HG03460 (cell line): ENCODE measurements around the gene RASA3.
A peak's percentile ranks its signal among the peaks of the same experiment; 100 is the strongest.

Experiments
- ATAC-seq: cut with Tn5 transposase; IDR thresholded peaks from one replicate; pipeline ENCODE4 v1.9.1; 2021; ENCODE audit not compliant: unreplicated experiment

The RASA3 gene

DNA sequence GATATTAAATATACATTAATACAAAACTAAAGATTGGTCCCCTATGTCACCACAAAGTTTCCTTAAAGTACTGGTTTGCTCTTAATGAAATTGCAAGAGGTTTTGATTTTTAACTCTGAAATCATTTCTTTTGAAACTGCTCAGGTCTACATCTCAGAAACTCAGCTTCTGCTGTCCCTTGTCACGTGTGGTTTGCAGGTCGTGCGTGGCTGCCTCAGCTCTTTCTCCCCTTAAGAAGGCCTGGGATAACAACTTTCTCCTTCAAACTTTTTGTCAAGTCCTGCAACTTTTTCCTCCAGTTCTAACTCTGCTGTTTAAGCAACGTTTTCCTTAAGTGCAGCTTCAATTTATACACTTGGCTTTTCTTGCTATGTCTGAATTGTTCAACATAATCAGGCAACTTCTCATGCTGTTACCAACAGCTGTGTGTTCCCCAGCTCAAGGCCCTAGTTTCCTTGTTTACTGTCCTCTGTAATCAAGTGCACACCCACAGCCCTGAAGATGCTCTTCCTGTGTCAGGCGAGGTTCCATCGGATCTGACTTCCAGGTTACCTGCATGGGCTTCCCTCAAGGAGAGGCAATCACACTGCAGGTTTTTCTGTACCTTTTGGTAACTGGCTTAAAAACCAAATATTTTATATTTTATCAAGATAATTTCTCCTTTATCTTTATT, 172.0 kb downstream of the RASA3 start:
- ATAC-seq = no peak

DNA sequence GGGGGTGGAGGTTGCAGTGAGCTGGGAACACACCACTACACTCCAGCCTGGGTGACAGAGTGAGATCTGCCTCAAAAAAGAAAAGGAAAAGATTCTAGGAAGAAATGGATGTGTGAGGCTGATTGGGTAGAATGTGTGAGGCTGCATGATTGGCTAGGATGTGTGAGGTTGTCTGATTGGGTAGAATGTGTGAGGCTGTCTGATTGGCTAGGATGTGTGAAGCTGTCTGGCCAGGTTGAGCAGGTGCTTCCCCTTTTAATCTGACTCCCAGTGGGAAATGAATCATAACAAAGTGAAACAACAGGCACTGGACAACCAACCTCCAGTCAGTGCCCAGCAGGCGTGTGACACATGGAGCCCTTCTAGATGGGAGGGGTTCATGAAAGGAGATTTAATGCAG, 173.2 kb downstream of the RASA3 start:
- no peak for ATAC-seq

DNA sequence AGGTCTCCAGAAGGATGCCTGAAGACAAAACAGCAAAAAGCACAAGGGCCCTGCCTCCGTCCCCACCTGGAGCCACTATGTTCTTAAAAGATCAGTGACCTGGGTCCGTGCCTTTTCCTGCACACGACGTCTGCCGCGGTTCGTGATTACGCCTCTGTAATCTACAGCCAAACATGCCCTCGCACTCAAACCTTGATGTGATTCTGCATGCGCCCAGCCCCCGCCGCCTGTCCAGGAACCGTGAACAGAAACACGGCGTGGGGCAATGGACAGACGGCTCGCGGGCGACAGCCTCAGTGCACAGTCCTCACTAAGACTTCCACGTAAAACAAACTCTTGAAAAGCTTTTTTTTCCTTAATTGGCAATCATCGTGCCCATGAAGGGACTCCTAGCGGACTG, 174.1 kb downstream of the RASA3 start:
- ATAC-seq = no peak

DNA sequence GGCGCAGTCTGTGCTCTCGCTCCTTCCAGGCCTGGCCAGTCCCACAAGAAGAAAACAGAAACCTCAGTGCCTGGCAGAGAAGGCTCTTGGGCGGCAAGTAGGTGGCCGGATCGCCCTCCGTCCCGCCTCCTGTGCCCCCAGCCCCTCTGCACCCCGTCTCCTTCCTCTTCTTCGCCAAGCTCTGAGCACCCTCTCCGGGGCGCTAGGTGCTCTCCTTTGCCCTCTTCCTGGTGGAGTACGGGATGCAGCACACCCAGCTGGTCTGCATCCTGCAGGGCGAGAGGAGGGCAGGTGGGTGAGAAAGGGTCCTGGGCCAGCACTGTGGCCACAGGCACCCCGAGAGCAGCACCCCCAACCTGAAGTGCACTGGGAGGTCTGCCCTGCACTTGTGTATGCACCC, 175.9 kb downstream of the RASA3 start:
- no peak for ATAC-seq

DNA sequence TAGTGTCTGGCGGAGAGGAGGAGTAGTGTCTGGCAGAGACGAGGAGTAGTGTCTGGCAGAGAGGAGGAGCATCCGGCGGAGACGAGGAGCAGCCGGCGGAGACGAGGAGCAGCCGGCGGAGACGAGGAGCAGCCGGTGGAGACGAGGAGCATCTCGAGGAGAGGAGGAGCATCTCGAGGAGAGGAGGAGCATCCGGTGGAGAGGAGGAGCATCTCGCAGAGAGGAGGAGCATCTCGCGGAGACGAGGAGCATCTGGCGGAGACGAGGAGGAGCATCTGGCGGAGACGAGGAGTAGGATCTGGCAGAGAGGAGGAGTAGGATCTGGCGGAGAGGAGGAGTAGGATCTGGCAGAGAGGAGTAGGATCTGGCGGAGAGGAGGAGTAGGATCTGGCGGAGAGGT, 176.7 kb downstream of the RASA3 start:
- no peak for ATAC-seq

DNA sequence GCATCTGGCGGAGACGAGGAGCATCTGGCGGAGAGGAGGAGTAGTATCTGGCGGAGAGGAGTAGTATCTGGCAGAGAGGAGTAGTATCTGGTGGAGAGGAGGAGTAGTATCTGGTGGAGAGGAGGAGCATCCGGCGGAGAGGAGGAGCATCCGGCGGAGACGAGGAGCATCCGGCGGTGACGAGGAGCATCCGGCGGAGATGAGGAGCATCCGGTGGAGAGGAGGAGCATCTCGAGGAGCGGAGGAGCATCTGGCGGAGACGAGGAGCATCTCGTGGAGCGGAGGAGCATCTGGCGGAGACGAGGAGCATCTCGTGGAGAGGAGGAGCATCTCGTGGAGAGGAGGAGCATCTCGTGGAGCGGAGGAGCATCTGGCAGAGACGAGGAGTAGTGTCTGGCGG, 177.2 kb downstream of the RASA3 start:
- no peak for ATAC-seq

DNA sequence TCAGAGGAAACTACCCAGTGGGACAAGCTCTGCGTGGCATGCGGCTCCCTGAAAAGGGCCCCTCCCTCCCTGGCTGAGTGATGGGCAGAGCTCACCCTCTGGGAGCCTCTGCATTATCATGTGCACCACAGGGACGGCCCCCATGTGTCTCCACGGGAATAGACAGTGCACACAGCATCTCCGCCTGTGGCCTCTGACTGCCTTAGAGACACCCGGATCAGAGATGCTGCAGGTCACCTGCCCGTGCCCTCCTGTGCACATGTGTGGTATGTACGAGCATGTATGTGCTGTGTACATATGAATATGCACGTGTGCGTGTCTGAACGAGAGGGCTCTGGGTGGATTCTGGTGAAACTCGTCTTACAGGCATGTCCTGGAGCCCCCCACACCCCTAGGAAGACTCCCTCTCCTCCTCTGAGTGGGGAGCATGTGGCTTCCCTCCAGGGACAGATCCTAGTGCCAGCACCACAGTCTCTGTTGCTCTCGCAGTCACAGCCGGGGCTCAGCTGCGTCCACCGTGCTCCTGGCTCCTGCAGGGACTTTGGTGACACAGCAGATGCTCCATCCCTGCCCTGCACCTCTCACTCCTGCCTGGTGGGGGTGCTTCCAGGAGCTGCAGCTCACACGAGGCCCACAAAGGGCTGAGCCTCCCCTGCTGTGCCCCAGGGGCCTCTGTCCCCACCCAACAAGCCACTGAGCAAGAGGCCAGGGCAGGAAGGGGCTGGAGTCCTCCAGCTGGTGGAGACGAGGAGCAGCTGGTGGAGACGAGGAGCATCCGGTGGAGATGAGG, 178.2 kb downstream of the RASA3 start:
- no peak for ATAC-seq

DNA sequence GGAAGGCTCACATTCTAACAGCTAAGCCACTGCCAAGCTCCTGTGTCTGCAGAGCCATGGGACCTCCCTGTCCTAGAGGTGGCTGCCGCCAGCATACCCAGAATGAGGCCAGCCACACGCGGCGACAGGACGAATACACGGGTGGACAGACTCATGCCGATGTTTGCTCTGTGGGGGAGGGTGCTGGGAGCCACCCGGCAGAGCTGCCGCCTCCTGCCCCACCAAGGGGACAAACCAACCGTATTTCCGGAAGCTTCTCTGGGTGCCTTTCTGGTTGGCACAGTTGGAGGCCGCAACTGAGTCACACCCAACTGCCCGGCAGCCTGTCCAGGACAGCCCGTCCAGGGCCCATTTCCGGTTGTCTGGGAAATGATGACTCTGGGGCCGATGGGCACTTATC, 178.9 kb downstream of the RASA3 start:
- no peak for ATAC-seq

DNA sequence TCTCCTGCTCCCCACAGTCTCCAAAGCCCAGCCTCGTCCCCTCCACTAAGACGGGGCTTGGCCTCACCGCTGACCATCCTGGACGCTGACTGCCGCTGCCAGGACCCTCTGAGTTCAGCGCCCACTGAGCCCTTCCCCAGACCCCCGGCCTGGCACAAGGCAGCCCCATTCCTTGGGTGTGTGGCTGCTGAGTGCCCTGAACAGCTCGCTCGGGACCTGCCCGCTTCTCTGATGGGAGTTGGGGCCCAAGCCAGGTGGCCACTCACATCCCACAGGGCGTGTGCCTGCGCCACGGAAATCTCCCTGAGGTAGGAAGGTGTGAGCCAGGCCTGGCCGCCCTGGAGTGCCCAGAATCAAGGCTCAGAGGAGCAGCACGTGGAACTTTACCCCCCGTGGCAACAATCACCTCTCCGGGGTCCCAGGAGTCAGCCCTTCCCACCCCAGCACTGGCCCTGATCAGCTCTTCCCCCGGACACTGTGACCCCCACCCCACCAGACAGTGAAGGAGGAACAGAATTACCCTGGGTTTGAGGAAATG, 179.4 kb downstream of the RASA3 start:
- ATAC-seq = no peak

DNA sequence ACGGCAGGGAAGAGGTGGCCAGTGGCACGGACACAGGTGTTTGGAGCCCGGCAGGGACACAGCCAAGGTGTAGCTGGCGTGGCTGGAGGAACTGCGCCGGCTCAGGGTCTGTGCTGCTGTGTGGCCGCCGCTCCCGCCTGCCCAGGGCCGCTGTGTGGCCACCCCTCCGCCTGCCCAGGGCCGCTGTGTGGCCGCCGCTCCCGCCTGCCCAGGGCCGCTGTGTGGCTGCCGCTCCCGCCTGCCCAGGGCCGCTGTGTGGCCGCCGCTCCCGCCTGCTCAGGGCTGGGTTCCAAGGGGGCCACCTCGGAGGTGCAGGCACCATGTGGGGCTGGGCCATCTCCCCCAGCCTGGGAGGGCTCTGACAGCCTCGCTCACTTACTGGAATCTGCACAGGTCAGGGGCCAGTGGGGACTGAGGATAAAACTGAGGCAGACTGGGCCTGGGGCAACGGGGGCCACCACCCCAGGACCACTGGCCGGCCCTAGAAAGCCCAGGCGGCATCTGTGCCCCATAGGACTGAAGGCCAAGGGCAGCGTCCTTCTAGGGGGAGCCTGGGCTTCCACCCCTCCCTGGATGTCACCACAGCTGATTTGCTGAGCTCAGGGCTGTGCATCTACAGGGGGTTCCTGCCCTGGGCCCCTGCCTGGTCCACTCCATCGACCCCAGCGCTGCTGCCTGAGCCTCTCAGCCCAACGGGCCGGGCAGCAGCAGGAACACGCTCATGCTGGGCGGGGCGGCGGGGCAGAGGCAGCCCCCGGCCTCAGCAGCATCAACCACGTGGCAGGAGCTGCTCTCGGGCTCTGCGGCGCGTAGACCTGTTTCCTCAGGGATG, 180.1 kb downstream of the RASA3 start:
- no peak for ATAC-seq

DNA sequence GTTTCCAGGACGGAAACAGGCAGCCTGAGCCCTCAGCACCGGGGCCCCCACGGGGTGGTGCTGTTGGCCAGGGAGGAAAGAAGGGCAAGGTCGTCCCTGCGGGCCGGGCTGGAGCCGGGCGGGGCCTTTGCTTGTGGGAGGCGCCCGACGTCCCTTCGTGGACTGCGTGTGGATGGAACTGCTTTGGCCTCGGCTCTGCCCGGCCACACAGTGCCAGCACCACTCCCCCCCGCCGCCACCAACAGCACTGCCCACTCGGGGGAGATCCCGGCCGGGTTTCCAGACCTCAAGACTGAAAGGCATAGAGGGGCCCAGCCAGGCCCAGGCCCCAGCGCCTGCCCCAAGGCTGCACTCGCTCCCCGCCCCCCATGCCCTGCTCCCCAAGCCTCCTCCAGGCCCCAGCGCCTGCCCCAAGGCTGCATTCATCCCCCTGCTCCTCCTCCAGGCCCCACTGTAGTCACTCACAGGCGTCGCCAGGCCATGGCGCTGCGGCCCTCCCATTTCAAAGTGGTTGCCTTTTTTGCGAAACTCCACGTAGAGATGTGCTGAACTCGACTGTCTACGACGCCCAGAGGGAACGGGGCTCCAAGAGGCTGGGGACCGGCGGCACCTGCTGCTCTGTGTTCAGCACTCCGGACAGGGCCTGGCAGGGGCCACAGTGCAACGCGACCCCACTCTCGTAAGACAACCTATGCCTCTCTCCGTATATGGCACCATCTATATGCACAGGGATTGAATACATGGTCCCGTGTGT, 181.0 kb downstream of the RASA3 start:
- peak; percentile 64 for ATAC-seq

DNA sequence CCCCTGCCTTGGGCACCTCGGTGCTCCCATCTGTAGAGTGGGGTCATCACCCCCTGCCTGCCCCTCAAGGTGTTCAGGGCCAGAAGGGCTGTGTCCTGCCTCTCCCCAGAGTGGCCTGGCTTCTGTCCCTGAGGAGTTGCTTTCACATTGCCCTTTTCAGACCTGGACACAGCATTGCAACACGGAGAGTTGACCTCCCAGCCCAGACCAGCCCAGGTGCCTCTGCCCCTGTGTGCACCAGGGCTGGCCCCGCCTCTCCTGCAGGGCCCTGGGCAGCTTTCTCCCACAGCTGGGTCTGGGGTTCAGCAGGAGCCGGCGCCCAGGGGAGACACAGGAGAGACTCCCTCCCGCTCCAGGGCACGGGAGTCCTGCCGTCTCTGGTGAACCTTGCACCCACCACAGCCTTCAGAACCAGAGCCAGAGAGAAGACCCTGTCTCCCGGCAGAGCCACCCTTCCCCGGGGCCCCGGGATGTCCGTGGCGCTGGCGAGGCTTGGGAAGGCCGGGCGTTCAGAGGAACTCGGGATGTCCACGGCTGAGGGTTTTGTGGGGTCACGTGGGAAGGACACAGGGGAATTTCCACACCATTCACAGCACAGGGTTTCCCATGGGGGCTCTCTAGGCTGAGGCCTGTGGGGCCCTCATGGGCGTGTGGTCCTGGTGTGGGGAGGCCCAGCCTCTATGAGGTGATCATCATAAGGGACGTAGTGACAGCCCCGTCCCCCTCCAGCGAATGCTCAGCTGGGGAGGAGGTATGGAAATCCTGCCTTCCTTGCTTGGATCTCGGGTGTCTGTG, 181.8 kb downstream of the RASA3 start:
- ATAC-seq = peak; percentile 13

DNA sequence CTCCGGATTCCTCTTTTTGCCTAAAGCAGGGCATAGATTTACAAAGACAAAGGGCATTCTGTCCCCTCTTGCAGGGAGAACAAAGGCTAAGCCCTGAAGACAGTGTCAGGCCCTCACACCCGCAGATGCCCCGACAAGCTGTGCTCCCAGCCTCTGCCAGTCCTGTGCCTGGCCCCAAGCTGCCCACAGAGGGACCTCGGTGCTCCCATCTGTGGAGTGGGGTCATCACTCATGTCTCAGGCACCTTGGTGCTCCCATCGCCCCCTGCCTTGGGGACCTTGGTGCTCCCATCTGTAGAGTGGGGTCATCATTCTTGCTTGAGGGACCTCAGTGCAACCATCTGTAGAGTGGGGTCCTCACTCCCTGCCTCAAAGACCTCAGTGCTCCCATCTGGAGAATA, 182.9 kb downstream of the RASA3 start:
- no peak for ATAC-seq

DNA sequence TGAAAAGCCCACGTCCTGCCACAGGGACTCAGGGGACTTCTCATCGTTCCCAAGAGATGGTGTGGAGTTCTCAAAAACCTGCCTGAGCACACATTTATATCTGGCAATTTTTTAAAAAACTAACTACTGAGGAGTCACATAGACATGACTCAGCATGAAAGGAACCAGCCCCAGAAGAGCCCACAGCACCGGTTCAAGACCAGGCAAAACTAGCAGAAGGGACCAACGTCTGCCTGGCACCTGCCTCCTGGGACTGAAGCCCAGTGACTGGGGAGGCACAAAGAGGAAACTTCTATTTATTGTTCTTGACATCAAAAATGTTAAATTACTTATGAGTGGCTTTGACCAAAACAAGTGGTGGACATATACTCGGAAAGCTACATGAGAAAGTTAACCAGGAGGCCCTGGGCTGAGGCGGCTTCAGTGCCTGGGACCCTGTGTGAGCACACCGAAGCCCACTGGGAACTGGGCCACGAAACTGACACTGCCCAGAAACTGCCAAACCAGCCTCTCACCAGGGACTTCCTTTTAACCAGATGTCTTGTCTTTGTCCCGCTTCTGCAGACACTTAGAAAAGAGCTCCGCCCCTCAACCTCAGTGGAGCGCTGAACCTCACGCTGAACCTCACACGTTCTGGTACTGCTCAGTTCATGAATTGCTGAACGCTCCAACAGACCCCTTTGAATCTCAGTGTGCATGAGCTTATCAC, 184.2 kb downstream of the RASA3 start:
- ATAC-seq = no peak

DNA sequence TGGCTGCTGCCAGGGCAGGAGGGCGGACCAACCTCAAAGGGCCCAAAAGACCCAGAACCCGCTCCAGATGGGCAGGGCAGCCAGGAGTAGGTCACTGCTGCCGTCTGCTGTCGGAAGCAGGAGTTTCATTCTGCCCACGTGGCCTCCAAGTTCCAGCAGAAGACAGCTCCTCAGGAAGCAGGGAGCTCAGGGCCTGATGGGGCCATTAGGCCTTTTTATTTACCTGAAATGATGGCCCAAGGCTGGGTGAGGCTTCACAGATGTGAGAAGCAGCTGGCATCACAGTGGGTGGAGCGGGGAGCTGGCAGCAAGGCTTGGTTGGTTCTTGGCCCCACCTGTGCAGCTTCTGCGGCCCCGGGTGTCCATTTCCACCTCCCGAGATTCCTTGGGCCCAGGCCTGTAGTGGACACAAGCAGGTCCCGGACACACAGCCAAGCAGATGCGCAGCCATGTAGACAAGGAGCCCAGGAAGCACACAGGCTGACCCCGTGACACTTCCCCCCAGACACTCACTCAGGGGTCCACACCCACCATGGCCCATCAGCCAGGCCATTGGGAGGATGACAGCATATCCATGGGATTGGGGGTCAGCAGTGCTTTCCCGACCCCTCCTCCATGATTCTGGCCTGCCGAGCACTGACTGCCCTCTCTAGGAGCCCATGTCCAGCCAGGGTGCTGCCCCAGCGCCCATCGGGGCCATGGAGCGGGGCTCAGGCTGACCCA, 185.0 kb downstream of the RASA3 start:
- ATAC-seq = no peak

DNA sequence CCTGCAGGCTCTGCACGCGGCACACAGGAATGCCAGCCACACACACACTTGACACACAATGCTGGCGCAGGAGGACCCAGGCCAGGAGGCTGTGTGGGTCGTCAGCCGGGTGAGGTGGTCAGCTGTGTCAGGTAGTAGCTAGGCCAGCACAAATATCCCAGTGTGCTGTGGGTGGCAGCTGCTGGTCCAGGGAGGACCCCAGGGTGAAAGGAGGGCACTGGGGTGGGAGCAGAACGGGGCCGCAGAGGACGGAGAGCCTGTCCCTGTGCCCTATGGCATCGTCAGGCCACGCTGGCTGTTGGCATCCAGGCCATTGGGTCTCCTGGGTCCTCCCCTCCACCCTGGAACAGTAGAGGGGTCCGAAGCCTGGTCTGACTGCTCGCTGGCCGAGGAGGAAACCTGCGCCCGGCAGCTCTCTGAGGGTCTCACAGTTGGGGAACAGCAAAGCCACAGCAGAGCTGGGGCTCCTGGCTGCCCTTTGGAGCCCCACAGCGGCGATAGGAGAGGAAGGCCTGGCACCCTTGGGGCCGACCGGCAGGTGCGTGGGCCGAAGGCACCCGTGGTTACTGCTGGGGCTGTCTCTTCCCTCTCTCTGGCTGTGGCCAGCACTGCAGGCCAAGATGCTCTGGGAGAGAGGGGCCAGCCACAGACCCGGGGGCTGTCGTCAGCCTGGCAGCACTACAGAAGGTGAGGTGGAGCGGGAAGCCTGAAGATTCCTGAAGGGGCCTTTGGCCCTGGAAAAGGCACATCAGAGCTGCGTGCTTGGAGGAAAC, 185.8 kb downstream of the RASA3 start:
- ATAC-seq = no peak

DNA sequence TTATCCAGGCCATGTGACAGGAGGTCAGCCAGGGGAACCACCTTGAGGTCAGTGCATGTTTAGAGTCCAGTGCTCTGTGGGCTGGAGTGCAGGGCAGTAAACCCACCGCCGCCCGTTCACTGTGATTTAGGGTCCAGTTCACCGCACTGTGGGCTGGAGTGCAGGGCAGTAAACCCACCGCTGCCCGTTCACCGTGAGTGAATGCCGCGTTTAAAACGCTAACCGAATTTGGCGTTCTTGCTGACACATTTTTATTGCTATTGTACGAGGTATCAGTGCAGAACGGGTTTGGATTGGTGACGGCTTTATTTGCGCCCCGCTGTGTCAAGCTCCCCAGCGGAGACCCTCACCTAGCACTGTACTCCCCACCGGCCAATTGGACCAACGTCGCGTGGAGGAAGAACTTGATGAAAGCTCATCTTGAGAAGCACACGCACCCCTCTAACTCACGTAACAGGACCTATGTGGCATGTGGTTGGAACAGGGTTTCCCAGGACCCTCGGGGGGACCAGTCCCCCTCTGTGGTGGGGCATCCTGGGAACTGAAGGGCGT, 186.5 kb downstream of the RASA3 start:
- ATAC-seq = no peak
